DND-41 (cell line): ENCODE measurements around the gene RPA1.

Experiments
- CTCF ChIP-seq: IDR thresholded peaks from 2 replicates; pipeline ENCODE4 v1.5.1; 2012; ENCODE audit warnings: borderline replicate concordance, low read length, moderate library complexity, mild to moderate bottlenecking; ENCODE audit not compliant: poor library complexity, severe bottlenecking; ENCODE audit errors: extremely low read depth
- EZH2 ChIP-seq: IDR thresholded peaks from 3 replicates; pipeline ENCODE4 v1.6.1; 2012; ENCODE audit warnings: borderline replicate concordance, low read depth, mild to moderate bottlenecking, moderate library complexity, low read length, inconsistent platforms; ENCODE audit not compliant: severe bottlenecking

- TF ChIP-seq CTCF, result no peak
- TF ChIP-seq EZH2, result no peak
Measured at GRCh38 chr17:1872976-1873375, 43.2 kb downstream of the RPA1 start.
